ENCODE results near the gene HPCA.
A peak's percentile ranks its signal among the peaks of the same experiment; 100 is the strongest.

HPCA gene

GRCh38 chr1:32871364-32872191 lies 14.7 kb upstream of the HPCA start:
- peak; percentile 52 for DNase-seq

DNA sequence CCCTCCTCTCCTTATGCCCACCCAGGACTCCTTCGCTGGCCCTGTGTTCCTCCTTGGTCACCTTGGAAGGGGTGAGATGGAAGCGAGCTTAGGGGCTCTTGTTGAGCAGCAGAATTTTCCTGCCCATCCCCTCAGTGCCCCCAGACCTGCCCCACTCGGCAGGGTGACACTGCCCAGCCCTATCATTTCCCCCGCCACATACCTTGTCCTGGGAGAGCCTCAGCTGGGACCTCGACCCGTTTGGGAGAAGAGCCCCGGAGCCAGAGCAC lies 14.2 kb upstream of the HPCA start:
- DNase-seq = peak; percentile 40

GRCh38 chr1:32873484-32873883 lies 12.8 kb upstream of the HPCA start:
- DNase-seq = no peak

- DNase-seq = no peak
Observed at GRCh38 chr1:32874860-32875752, 11.2 kb upstream of the HPCA start.

DNA sequence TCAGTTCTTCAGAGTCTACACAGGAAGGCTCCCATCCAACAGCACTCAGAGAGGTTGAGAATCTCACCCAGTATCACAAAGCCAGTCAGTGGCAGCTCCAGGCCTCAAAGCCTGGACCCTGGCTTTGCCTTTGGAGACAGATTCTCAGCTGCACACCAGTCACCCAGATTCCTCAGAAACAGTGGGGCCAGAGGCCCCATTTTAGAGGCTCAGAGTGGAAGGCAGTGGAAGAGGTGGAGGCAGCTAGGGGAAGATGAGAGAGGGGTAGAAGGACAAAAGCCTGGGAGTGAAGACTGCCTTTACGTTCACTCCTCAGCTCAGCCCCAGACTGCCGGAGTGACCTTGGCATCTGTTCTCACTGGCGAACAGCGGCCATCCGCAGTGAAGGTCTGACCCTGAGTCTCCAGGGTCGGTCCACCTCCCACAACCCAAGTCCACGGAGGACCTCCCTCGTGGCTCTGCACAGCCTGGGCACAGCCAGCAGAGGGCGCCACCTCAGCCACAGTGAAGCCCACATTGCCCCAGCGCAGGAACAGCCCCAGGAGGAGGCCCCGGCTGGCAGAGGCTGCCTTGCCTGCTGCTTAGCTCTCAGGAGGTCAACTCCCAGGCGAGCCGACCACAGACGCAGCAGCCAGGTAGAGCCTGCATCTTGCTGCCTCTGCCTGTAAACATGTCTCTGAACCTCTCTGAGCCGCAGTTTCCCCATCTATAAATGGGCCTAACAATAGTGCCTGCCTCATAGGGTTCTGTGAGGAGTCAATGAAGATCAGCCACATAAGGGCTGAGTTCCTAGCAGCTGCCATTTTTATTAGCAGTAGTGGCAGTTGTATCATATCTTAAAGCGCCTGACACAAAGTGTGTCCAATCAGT lies 9.7 kb upstream of the HPCA start:
- DNase-seq = peak; percentile 78

DNA sequence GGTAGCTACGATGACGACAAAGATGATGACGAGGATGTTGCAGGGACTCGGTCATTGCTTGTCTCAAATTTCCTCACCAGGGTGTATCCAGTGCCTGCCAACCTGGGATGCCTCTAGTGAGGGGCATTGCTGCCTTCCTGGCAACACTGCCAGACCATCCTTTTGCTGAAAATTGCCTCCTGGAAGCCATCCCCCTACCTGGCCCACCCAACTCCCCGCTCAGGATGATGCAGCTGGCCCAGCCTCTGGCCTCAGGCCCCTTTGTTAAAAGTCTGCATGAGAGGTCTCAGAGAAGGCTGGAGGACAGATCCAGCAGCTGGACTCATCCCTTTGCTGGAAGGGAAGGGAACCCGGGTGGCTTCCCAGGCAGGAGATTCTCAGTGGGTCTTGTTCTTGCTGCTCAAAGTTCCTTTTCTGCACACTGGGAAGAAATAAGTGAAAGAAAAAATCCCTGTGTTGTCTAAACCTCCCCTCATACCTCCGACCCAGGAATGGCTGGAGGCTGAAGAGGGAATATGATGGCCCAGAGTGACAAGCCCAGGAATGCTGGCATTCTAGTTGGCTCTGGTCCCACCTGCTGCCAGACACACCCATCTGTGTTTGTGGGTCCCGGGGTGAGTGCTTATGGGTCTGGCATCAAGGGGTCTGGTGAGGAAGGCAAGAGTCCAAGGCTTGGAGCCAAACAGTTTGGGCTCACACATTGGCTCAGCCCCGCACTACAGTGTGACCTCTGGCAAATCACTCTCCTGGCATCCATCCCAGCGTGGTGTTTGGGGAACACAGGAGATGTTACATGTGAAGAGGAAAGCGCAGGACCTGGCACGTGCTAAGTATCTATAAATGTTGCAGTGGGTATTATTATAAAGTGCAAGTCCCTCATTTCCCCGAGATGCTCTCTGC lies 8.8 kb upstream of the HPCA start:
- no peak for DNase-seq

- DNase-seq = peak; percentile 69
Observed at GRCh38 chr1:32878183-32878582, 8.1 kb upstream of the HPCA start.

DNA sequence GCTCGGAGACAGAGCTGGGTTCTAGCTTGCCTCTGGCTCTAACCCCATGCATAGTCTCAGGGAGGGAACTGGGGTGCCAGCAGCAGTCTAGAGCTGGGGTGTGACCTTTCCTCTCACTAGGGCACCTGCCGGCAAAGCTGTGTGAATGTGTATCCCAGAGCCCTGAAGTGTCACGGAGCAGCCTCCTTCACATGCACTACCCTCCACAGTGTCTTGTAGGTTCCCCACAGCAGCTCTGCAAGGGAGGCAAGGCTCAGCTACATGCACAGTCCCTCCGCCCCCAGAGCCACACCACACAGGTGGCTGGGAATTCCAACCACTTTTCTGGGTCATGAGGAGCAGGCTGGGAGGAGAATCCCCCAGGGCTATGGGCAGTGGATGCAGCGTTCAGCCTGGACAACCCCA lies 7.7 kb upstream of the HPCA start:
- DNase-seq = no peak

GRCh38 chr1:32881291-32881690 lies 5.0 kb upstream of the HPCA start:
- DNase-seq = no peak

DNA sequence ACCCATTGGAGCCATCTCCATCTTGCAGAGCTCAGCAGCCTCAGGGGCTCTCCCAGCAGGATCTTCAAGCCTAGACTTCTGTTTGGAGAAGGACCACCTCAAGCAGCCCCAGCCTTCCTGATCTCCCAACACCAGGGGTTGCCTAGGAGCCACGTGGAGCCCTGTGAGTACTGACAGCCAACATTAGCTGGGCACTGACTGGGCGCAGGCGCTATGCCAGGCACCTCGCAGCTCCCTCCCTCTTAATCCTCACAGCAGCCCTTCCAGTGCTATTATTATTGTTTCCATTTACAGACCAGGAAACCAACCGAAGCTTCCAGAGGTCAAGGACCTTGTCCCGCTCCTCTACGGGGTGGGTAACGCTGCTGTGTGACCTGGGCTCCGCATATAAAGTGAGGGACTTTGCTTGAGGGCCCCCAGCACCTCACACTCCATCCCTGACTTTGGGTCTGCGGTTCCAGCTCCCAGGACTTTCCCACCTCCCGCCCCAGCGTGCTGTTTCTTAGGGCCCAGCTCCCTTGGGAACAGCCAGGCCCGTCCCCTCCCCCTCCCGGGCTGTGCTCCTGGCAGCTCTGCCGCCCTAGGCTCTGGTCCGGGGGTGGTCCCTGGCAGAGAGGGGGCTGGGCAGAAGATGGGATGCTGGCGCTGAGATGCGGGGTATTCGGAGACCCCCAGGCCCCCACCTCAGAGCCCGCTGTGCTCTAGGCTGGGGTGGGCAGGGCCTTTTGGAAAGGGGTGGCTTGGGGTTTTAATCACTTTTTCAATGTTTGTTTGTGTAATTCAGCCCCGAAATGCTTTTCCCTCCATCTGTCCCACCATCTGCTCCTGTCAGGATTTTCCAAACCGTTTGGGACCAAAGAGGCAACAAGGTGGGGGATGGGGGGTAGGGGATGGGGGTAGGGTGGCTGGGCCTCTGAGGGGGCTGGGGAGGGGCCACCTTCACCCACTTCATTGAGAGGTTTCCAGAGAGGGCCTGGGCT lies 4.1 kb upstream of the HPCA start:
- no peak for DNase-seq

DNA sequence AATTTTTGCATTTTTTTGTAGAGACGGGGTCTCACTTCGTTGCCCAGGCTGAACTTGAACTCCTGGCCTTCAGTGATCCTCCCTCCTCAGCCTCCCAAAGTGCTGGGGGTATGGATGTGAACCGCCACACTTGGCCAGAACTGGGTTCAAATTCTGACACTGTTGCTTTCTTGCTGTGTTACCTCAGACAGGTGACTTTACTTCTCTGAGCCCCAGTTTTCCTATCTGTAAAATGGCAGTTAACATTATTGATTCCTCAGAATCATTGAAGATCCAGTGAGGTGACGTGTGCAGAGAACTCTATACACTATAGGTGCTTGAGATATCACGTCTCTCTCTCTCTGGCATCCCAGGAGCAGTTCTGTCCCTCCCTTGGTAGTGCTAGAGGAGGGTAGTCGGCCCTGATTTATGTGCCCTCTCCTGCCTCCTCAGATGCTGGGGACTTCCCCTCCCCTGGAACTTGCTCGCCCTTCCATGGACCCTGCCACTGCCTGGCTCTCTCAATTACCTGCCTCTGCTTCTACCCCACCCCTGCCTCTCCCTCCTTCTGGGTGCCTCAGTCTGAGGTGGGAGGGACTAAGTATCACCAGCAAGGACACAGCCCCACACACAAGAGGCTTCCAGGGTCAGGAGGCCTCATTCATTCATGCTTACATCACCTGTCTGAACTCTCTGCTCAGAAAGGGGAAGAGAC lies 2.8 kb upstream of the HPCA start:
- DNase-seq = no peak

GRCh38 chr1:32884032-32884372 lies 2.3 kb upstream of the HPCA start:
- no peak for DNase-seq

- peak; percentile 29 for DNase-seq
Observed at GRCh38 chr1:32884726-32885125, 1.6 kb upstream of the HPCA start.

DNA sequence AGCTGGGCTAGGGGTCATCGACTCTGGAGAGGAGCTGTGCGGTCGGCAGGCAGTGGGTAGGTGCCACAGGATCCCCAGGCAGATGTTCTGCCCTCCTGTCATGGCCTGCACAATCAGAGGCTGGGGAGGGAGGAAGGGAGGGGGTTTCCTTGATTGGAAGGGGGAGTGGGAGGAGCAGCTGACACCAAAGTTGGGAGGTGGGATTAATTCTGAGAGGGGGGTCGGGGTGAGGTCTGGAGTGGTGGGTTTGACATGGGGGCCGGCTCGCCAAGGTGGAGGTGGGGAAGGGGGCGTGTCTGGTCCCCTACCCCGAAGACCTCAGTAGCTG lies 651 bp upstream of the HPCA start:
- DNase-seq = no peak

DNA sequence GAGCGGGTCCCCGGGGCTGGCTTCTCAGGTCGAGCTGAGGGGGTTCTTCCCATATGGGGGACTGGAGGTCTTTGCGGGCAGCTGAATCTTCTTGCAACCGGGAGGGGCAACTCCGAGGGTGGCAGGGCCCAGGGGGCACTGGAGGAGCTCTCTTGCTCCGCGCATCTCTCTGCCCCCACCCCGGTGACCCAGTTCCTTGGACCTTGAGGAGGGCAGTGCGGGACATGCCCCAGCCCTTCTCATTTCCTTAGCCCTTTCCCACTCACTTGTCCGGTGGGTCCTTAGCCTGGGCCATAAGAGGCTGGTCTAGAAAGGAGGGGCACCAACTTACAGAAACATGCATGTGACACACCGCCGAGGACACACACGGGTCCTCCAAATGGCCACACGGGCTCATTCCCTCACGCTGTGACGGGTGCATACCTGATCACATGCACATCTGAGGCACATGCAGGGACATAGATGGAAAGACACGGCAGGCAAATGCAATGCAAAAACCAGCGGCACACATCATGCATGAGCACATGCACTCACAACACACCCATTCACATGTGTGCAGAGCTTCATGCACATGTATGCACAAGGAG lies 630 bp downstream of the HPCA start:
- peak; percentile 61 for DNase-seq

DNA sequence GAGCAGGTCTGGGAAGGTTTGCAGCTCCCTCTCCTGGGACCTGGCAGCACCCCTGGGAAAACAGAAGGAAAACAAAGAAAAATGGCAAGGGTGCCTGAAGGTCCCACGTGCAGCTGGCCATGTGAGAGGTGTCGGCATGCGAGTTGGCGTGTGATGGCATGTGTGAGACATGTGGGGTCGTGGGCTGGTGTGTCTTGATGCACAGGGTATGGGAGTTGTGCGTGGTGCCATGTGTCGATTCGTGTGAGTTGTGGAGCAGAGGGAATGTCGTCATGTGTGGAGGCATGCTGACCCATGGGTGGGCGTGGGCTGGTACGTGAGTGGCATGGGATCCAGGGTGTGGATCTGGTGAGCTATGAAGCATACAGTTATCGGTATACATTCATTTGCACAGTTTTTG lies 1.3 kb downstream of the HPCA start:
- DNase-seq = no peak

GRCh38 chr1:32888134-32888533 lies 1.8 kb downstream of the HPCA start:
- DNase-seq = no peak

DNA sequence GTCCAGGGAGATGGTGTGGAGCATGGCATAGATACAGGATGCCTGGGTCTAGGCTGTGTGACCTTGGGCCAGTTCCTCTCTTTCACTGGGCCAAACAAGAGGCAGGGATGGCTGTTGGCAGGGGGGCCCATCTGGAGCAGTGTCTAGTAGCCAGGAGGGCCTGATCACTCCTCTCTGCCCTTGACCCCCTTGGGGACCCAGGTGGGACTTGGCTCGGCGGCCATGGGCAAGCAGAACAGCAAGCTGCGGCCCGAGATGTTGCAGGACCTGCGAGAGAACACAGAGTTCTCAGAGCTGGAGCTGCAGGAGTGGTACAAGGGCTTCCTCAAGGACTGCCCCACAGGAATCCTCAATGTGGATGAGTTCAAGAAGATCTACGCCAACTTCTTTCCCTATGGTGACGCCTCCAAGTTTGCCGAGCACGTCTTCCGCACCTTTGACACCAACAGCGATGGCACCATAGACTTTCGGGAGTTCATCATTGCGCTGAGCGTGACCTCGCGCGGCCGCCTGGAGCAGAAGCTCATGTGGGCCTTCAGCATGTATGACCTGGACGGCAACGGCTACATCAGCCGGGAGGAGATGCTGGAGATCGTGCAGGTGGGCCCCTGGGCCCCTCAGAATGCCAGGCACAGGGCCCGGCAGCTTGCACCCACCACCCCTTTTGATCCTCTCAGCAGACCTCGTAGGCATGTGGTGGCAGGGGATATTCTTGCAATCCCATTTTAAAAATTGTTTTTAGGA lies 2.6 kb downstream of the HPCA start:
- no peak for DNase-seq

GRCh38 chr1:32889731-32890278 lies 3.5 kb downstream of the HPCA start:
- DNase-seq = no peak
